Measurements from ENCODE around the gene ZNF362. TPM values are rescaled to one million over a fixed set of nuclear protein-coding genes. Genes with fewer than 3 reads are reported as not detected.
A peak's percentile ranks its signal among the peaks of the same experiment; 100 is the strongest.

Gene ZNF362
- polyA plus RNA-seq, 1 of the 3 experiments (the other 2 are of a cell fraction): 17.1 TPM

DNA sequence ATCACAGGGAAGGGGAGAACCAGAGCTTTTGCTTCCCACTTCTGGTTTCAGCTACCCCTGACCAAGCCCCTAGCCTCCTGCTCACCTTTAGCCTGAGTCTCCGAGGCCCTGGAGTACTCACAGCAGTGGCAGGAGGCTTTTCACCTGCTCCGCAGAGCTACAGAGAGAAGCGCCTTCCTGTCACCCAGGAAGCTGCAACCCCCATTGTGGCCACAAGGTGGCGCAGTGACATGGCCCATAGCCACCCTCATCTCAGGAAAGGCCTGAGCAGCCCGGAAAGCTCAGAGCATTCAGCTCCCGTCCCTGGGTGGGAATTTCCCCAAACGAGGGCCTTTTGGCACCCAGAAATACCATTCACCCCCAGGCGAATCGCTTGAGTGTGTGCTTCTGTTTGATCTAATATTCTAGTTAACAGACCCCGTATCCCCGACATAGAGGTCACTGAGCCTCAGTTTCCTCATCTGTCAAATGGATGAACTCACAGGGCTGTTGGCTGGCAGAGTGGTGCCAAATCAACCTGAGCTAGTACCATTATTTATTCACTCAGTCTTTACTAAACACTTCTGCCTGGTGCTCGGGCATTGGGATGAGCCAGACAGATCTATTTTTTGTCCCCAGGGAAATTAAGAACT, 39.3 kb downstream of the ZNF362 start (continued):
- TF ChIP-seq, protein P1, sequence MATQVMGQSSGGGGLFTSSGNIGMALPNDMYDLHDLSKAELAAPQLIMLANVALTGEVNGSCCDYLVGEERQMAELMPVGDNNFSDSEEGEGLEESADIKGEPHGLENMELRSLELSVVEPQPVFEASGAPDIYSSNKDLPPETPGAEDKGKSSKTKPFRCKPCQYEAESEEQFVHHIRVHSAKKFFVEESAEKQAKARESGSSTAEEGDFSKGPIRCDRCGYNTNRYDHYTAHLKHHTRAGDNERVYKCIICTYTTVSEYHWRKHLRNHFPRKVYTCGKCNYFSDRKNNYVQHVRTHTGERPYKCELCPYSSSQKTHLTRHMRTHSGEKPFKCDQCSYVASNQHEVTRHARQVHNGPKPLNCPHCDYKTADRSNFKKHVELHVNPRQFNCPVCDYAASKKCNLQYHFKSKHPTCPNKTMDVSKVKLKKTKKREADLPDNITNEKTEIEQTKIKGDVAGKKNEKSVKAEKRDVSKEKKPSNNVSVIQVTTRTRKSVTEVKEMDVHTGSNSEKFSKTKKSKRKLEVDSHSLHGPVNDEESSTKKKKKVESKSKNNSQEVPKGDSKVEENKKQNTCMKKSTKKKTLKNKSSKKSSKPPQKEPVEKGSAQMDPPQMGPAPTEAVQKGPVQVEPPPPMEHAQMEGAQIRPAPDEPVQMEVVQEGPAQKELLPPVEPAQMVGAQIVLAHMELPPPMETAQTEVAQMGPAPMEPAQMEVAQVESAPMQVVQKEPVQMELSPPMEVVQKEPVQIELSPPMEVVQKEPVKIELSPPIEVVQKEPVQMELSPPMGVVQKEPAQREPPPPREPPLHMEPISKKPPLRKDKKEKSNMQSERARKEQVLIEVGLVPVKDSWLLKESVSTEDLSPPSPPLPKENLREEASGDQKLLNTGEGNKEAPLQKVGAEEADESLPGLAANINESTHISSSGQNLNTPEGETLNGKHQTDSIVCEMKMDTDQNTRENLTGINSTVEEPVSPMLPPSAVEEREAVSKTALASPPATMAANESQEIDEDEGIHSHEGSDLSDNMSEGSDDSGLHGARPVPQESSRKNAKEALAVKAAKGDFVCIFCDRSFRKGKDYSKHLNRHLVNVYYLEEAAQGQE (IDR thresholded peaks at IDR 0.05; ENCODE audit: low read depth, low read length): no peak
- TF ChIP-seq, protein P2, sequence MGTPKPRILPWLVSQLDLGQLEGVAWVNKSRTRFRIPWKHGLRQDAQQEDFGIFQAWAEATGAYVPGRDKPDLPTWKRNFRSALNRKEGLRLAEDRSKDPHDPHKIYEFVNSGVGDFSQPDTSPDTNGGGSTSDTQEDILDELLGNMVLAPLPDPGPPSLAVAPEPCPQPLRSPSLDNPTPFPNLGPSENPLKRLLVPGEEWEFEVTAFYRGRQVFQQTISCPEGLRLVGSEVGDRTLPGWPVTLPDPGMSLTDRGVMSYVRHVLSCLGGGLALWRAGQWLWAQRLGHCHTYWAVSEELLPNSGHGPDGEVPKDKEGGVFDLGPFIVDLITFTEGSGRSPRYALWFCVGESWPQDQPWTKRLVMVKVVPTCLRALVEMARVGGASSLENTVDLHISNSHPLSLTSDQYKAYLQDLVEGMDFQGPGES (IDR thresholded peaks at IDR 0.05; ENCODE audit: low read depth, low read length): no peak
- TF ChIP-seq RAD21 (IDR thresholded peaks at IDR 0.05; ENCODE audit: low read length) (peak; percentile 81), EP300 (IDR thresholded peaks at IDR 0.05; ENCODE audit: borderline replicate concordance in 1 of 2, low read depth in 1 of 2, low read length in 1 of 2) (no peak), CHD2 (IDR thresholded peaks at IDR 0.05; ENCODE audit: low read length, partially characterized antibody) (no peak), RXRA (IDR thresholded peaks at IDR 0.05; ENCODE audit: borderline replicate concordance, low read depth) (no peak)
- TF ChIP-seq, protein P3, sequence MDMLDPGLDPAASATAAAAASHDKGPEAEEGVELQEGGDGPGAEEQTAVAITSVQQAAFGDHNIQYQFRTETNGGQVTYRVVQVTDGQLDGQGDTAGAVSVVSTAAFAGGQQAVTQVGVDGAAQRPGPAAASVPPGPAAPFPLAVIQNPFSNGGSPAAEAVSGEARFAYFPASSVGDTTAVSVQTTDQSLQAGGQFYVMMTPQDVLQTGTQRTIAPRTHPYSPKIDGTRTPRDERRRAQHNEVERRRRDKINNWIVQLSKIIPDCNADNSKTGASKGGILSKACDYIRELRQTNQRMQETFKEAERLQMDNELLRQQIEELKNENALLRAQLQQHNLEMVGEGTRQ (IDR thresholded peaks at IDR 0.05; ENCODE audit: borderline replicate concordance, low read depth, low read length): no peak

DNA sequence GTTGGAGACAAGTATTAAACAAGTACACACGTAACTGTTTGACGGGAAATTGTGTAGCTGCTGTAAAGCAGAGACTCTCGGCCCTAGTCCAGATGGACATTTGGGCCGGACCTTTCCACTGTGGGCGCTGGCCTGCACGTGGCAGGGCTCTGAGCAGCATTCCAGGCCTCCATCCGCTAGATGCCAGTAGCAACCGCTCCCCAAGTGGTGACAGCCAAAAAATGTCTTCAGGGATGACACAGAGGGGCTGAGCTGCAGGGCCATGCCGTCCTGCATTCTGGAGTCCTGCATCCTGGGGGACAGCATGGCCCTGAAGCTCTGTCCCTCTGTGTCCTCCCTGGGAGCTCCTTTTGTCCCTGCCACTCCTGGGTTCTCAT, 39.8 kb downstream of the ZNF362 start:
- Histone ChIP-seq H3K4me2 (no peak overlapping the region), H2AFZ (ENCODE audit: low read depth) (no peak overlapping the region), H3K4me3 (ENCODE audit: low read depth in 2 of 2, low read length in 1 of 2) (no peak overlapping the region), H3K4me1 (ENCODE audit: control insufficient read depth in 1 of 2, insufficient read depth in 2 of 2, low read depth in 1 of 2, low read length in 1 of 2) (no peaks in the 10 kb centered on the region), H3K9me3 (no peaks in the 10 kb centered on the region), H3K9ac (no peak overlapping the region), H3K36me3 (replicated peaks in 1 of 2; ENCODE audit: control insufficient read depth in 1 of 2, insufficient read depth in 2 of 2, low read length in 1 of 2) (peaks cover 16 to 48% of the 10 kb centered on the region in 2 experiments), H3K79me2 (ENCODE audit: insufficient read depth) (peaks cover 3% of the 10 kb centered on the region; the same call in 1 of the 2 replicates), H3K9me2 (no peaks in the 10 kb centered on the region), H3F3A (replicated peaks; ENCODE audit: insufficient read depth) (no peaks in the 10 kb centered on the region), H3K27ac (ENCODE audit: low read depth in 2 of 2, low read length in 1 of 2) (no peak overlapping the region), H3K27me3 (ENCODE audit: insufficient read depth) (no peaks in the 10 kb centered on the region), H4K20me1 (ENCODE audit: insufficient read depth) (0 out of 2 replicates have a peak, but pooled peaks cover 8% of the 10 kb centered on the region)
- TF ChIP-seq, protein P4, sequence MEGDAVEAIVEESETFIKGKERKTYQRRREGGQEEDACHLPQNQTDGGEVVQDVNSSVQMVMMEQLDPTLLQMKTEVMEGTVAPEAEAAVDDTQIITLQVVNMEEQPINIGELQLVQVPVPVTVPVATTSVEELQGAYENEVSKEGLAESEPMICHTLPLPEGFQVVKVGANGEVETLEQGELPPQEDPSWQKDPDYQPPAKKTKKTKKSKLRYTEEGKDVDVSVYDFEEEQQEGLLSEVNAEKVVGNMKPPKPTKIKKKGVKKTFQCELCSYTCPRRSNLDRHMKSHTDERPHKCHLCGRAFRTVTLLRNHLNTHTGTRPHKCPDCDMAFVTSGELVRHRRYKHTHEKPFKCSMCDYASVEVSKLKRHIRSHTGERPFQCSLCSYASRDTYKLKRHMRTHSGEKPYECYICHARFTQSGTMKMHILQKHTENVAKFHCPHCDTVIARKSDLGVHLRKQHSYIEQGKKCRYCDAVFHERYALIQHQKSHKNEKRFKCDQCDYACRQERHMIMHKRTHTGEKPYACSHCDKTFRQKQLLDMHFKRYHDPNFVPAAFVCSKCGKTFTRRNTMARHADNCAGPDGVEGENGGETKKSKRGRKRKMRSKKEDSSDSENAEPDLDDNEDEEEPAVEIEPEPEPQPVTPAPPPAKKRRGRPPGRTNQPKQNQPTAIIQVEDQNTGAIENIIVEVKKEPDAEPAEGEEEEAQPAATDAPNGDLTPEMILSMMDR (IDR thresholded peaks at IDR 0.05): no peak
- TF ChIP-seq TAF1 (IDR thresholded peaks at IDR 0.05; ENCODE audit: borderline replicate concordance, low read depth, low read length) (no peak), JUND (IDR thresholded peaks at IDR 0.05) (no peak), FOXM1 (IDR thresholded peaks at IDR 0.05; ENCODE audit: low read depth) (no peak), FOSL2 (IDR thresholded peaks at IDR 0.05; ENCODE audit: borderline replicate concordance, low read depth) (no peak), RCOR1 (IDR thresholded peaks at IDR 0.05; ENCODE audit: low read length) (no peak)
- WGBS (ENCODE audit: low lambda C conversion rate): 93% methylated on average over 8 of the region's 9 CpGs
- POLR2A ChIA-PET: interaction anchor here (0.9 to 1.0 kb wide), 2 partner anchors 54 to 115 kb away, joined by 3 to 6 read pairs; no protein-coding TSS in a partner anchor
- CTCF ChIA-PET: interaction anchor here (0.5 to 7.7 kb wide), 58 partner anchors 9 to 477 kb away, joined by 3 to 167 read pairs (median 4); partner anchors contain the start of gene ZSCAN20
- no peak for DNase-seq

Measured in SK-N-SH (cell line).